Activated CD8-positive, alpha-beta memory T cell treated with anti-CD3 and anti-CD28 coated beads, Interleukin-2, amount 50 U/mL, for 24 hours (primary cell): ENCODE results near the gene CAPSL.
"Not testable (repeated sequence)": the region's sequence is repeated elsewhere in the genome, so short reads cannot be mapped to it uniquely, and the experiment has no call there.

Source experiments
- DNase-seq: peaks from one replicate; pipeline ENCODE4 v3.0.0-alpha.2; 2020; ENCODE audit errors: extremely low read depth

Gene CAPSL

GRCh38 chr5:35876454-35876853 lies 62.0 kb downstream of the CAPSL start:
- no peak for DNase-seq

- no peak for DNase-seq
These were observed 67.8 kb downstream of the CAPSL start for GRCh38 chr5:35870605-35871004.

GRCh38 chr5:35869685-35870277 lies 68.6 kb downstream of the CAPSL start:
- no peak for DNase-seq

DNA sequence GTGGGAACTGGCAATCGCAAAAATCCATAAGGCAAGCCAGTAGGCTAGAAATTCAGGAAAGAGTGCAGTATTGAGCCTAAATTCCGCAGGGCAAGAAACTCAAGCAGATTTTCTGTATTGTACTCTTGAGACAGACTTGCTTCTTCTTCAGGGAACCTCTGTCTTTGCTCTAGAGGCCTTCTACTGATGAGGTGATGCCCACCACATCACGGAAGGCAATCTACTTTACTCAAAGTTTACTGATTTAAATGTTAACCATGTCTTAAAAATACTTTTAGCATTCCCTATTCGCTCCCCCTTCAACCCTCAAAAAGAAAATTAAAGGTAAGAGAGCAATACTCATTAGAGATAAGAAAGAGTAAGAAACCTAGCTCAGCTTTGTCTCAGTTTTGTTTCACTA lies 70.4 kb downstream of the CAPSL start:
- no peak for DNase-seq

GRCh38 chr5:35863159-35863558 lies 75.3 kb downstream of the CAPSL start:
- no peak for DNase-seq

- DNase-seq = no peak
These were observed 76.3 kb downstream of the CAPSL start for GRCh38 chr5:35862126-35862525.

DNA sequence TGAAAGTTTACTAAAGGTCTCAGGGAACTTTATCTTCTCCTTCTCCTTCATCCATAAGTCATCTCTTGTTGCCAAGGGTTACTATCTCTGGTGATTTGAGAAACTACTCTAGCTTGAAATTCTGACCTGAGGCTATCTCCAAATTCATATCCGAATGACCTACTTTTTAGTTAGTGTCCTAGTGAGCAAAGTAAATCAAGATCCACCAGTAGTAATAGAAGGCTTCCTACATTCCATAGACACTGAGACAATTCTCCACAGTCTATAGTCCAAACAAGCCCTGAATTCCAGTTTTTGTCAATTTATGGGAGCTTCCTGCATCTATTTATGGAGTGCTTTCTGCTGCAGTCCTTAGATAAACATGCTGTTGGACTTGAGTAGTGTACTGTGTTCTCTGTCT lies 76.7 kb downstream of the CAPSL start:
- no peak for DNase-seq

GRCh38 chr5:35860686-35861085 lies 77.7 kb downstream of the CAPSL start:
- DNase-seq = no peak

DNA sequence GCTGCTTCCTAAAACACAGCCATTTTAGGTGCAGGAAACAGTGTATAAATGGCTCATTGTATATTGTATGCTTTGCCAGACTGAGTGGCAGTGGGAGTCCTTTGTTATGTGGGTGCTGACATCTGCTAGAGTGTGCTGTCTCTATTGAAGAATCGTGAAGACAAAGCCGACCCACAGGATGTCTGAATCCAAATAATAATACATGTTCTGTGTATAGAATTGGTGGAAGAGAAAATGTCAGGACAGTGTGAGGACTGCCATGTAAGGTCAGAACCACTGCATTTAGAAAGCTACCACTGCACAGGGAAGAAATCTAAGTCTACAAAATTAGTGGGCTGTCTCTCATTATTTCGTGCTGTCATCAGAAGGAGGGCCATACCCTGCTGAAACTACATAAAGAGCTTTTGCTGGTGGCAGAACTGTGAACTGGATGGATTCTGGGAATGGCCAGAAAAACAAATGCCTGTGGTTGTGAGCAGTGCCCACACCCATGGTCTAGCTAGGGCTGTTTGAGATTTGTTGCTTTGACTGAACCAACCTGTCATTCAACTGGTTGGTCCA lies 79.2 kb downstream of the CAPSL start:
- no peak for DNase-seq

- DNase-seq = no peak
These were observed 80.7 kb downstream of the CAPSL start for GRCh38 chr5:35857606-35858205.

GRCh38 chr5:35856765-35857351 lies 81.6 kb downstream of the CAPSL start, which contains the start of gene IL7R:
IL7R (plus strand) TSS chr5:35856891; CDS start chr5:35856978, 87 bp downstream.
- DNase-seq = no peak

DNA sequence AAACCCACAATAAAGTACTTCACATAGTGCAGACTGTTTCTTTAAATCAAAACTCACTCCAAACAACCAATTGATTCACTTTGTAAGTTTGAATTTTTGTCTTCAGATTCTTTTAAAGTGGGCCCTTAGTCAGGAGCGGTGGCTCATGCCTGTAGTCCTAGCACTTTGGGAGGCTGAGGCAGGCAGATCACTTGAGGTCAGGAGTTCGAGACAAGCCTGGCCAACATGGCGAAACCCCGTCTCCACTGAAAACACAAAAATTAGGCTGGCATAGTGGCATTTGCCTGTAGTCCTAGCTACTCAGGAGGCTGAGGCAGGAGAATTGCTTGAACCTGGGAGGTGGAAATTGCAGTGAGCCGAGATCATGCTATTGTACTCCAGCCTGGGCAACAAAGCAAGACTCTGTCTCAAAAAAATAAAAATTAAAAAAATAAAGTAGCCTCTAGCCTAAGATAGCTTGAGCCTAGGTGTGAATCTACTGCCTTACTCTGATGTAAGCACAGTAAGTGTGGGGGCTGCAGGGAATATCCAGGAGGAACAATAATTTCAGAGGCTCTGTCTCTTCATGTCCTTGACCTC lies 82.1 kb downstream of the CAPSL start:
- DNase-seq = not testable (repeated sequence)

- no peak for DNase-seq
These were observed 83.2 kb downstream of the CAPSL start for GRCh38 chr5:35855187-35855586.
